Occipital lobe (tissue), 2 donors: ENCODE measurements around the gene FCRL6. TPM values are rescaled to one million over a fixed set of nuclear protein-coding genes. Genes with fewer than 3 reads are reported as not detected.

Experiments
- DNase-seq: peaks from one replicate; lab custom pipeline; 2025; lab: John Stamatoyannopoulos, UW
- total RNA-seq: library from RNA; depleted of rRNA; stranded (reverse); fragments of >200 nt; gene quantifications from one replicate; pipeline ENCODE4 v1.2.3, GENCODE V29; 2014

FCRL6 gene
- total RNA-seq, 1 donor from 2014 or later = not detected

GRCh38 chr1:159799446-159799985, 2.6 kb upstream of the FCRL6 start:
- no peak for DNase-seq

GRCh38 chr1:159800177-159800930, 1.8 kb upstream of the FCRL6 start:
- DNase-seq = no peak

GRCh38 chr1:159803956-159804689, 2.0 kb downstream of the FCRL6 start:
- DNase-seq = no peak

GRCh38 chr1:159804924-159805323, 2.8 kb downstream of the FCRL6 start:
- no peak for DNase-seq

- no peak for DNase-seq
These were observed 13.8 kb downstream of the FCRL6 start for GRCh38 chr1:159815926-159816325.

GRCh38 chr1:159817276-159818041, 15.3 kb downstream of the FCRL6 start:
- DNase-seq = no peak

GRCh38 chr1:159821171-159821867, 19.2 kb downstream of the FCRL6 start:
- no peak for DNase-seq

- no peak for DNase-seq
These were observed 21.2 kb downstream of the FCRL6 start for GRCh38 chr1:159823406-159823805.

- no peak for DNase-seq
These were observed 23.4 kb downstream of the FCRL6 start for GRCh38 chr1:159825564-159825963.

- DNase-seq = no peak
These were observed 24.4 kb downstream of the FCRL6 start, which contains the start of gene SLAMF8 for GRCh38 chr1:159826441-159827101. TSS of gene SLAMF8 (plus strand) at chr1:159826873. CDS start at chr1:159826899, 26 bp downstream.

GRCh38 chr1:159827102-159827490, 24.9 kb downstream of the FCRL6 start:
- DNase-seq = no peak

GRCh38 chr1:159827549-159827948, 25.4 kb downstream of the FCRL6 start:
- DNase-seq = no peak

GRCh38 chr1:159828176-159828575, 26.0 kb downstream of the FCRL6 start:
- no peak for DNase-seq

- no peak for DNase-seq
These were observed 26.6 kb downstream of the FCRL6 start for GRCh38 chr1:159828581-159829272.

GRCh38 chr1:159829273-159829634, 27.1 kb downstream of the FCRL6 start:
- no peak for DNase-seq

- DNase-seq = no peak
These were observed 27.8 kb downstream of the FCRL6 start for GRCh38 chr1:159829822-159830465.

- DNase-seq = no peak
These were observed 28.6 kb downstream of the FCRL6 start for GRCh38 chr1:159830722-159831121.

GRCh38 chr1:159831412-159832141, 29.4 kb downstream of the FCRL6 start:
- DNase-seq = no peak

- no peak for DNase-seq
These were observed 30.1 kb downstream of the FCRL6 start for GRCh38 chr1:159832309-159832708.
